ENCODE results near the gene RBAK. TPM values are rescaled to one million over a fixed set of nuclear protein-coding genes. Genes with fewer than 3 reads are reported as not detected.

RBAK gene
- polyA plus RNA-seq (2011; rRNA removed), result 4.4 and 6.1 TPM in 2 replicates
- polyA minus RNA-seq (2011; rRNA and poly(A)+ RNA removed), result 5.0 and 9.5 TPM in 2 replicates

- no peak for TF ChIP-seq CTCF (IDR thresholded peaks at IDR 0.05; ENCODE audit: low read depth, low read length)
- Histone ChIP-seq H3K4me3 (ENCODE audit: low read depth, low read length) (peak within 1 kb of the TSS; percentile 73), H3K9me3 (ENCODE audit: control insufficient read depth, insufficient read depth, low read length) (peaks cover 7% of the 10 kb centered on the region), H3K27ac (ENCODE audit: low read depth, low read length) (peak within 1 kb of the TSS; percentile 89), H3K27me3 (ENCODE audit: control insufficient read depth, insufficient read depth, low read length) (no peaks in the 10 kb centered on the region)
- POLR2A ChIA-PET, result interaction anchor here (0.6 kb wide), 1 partner anchor 759 kb away, joined by 4 read pairs; no protein-coding TSS in a partner anchor
- DNase-seq (ENCODE audit: low read depth, low spot score), result peak; percentile 93
- CTCF ChIA-PET, result interaction anchor here (0.6 to 1.4 kb wide), 2 partner anchors 72 to 473 kb away, joined by 3 to 4 read pairs; no protein-coding TSS in a partner anchor
These were observed at the start of gene RBAK for GRCh38 chr7:5045558-5046396. TSS of gene RBAK (plus strand) at chr7:5045860. CDS start at chr7:5048077, 2,217 bp downstream.

GRCh38 chr7:4996696-4997222 lies 48.9 kb upstream of the RBAK start:
- no peak for TF ChIP-seq CTCF (IDR thresholded peaks at IDR 0.05; ENCODE audit: low read depth, low read length)
- DNase-seq (ENCODE audit: low read depth, low spot score), result no peak
- ChIA-PET CTCF (no interaction called here), POLR2A (no interaction called here)
- Histone ChIP-seq H3K27me3 (ENCODE audit: control insufficient read depth, insufficient read depth, low read length) (no peaks in the 10 kb centered on the region), H3K4me3 (ENCODE audit: low read depth, low read length) (no peak overlapping the region), H3K27ac (ENCODE audit: low read depth, low read length) (no peak overlapping the region), H3K9me3 (ENCODE audit: control insufficient read depth, insufficient read depth, low read length) (no peaks in the 10 kb centered on the region)

- H3K9me3 ChIP-seq (ENCODE audit: control insufficient read depth, insufficient read depth, low read length), result no peaks in the 10 kb centered on the region
- no peak for TF ChIP-seq CTCF (IDR thresholded peaks at IDR 0.05; ENCODE audit: low read depth, low read length)
- H3K4me3 ChIP-seq (ENCODE audit: low read depth, low read length), result no peak overlapping the region
- DNase-seq (ENCODE audit: low read depth, low spot score), result no peak
- CTCF ChIA-PET, result interaction anchor here (0.6 kb wide), 1 partner anchor 25 kb away, joined by 3 read pairs; no protein-coding TSS in a partner anchor
- no peaks in the 10 kb centered on the region for H3K27me3 ChIP-seq (ENCODE audit: control insufficient read depth, insufficient read depth, low read length)
- no peak overlapping the region for H3K27ac ChIP-seq (ENCODE audit: low read depth, low read length)
- POLR2A ChIA-PET, result no interaction called here
These were observed 47.4 kb upstream of the RBAK start for GRCh38 chr7:4998244-4998643.

GRCh38 chr7:4998910-4999309 lies 46.8 kb upstream of the RBAK start:
- no peaks in the 10 kb centered on the region for H3K27me3 ChIP-seq (ENCODE audit: control insufficient read depth, insufficient read depth, low read length)
- no peak overlapping the region for H3K4me3 ChIP-seq (ENCODE audit: low read depth, low read length)
- ChIA-PET CTCF (interaction anchor here (1.2 kb wide), 1 partner anchor 25 kb away, joined by 5 read pairs; no protein-coding TSS in a partner anchor), POLR2A (no interaction called here)
- H3K27ac ChIP-seq (ENCODE audit: low read depth, low read length), result no peak overlapping the region
- no peak for TF ChIP-seq CTCF (IDR thresholded peaks at IDR 0.05; ENCODE audit: low read depth, low read length)
- DNase-seq (ENCODE audit: low read depth, low spot score), result no peak
- no peaks in the 10 kb centered on the region for H3K9me3 ChIP-seq (ENCODE audit: control insufficient read depth, insufficient read depth, low read length)
